ENCODE results near the gene FAT4.

The FAT4 gene

GRCh38 chr4:125316791-125317524, 2.2 kb downstream of the FAT4 start:
- no peak for DNase-seq (ENCODE audit: low read depth)

- DNase-seq (ENCODE audit: low read depth) = no peak
Observed at GRCh38 chr4:125317525-125317877, 2.7 kb downstream of the FAT4 start.

GRCh38 chr4:125319311-125319710, 4.6 kb downstream of the FAT4 start:
- no peak for DNase-seq (ENCODE audit: low read depth)

- no peak for DNase-seq (ENCODE audit: low read depth)
Observed at GRCh38 chr4:125321709-125322365, 7.1 kb downstream of the FAT4 start.

- no peak for DNase-seq (ENCODE audit: low read depth)
Observed at GRCh38 chr4:125322366-125322730, 7.6 kb downstream of the FAT4 start.

- DNase-seq (ENCODE audit: low read depth) = no peak
Observed at GRCh38 chr4:125323654-125324053, 8.9 kb downstream of the FAT4 start.

- no peak for DNase-seq (ENCODE audit: low read depth)
Observed at GRCh38 chr4:125325733-125326132, 11.0 kb downstream of the FAT4 start.

- DNase-seq (ENCODE audit: low read depth) = no peak
Observed at GRCh38 chr4:125331116-125331515, 16.4 kb downstream of the FAT4 start.

GRCh38 chr4:125334926-125335325, 20.2 kb downstream of the FAT4 start:
- DNase-seq (ENCODE audit: low read depth) = no peak

GRCh38 chr4:125338814-125339213, 24.1 kb downstream of the FAT4 start:
- DNase-seq (ENCODE audit: low read depth) = no peak

- no peak for DNase-seq (ENCODE audit: low read depth)
Observed at GRCh38 chr4:125344198-125344597, 29.4 kb downstream of the FAT4 start.

GRCh38 chr4:125346616-125347015, 31.9 kb downstream of the FAT4 start:
- DNase-seq (ENCODE audit: low read depth) = no peak

GRCh38 chr4:125350470-125351135, 35.8 kb downstream of the FAT4 start:
- DNase-seq (ENCODE audit: low read depth) = no peak

GRCh38 chr4:125352521-125352920, 37.8 kb downstream of the FAT4 start:
- no peak for DNase-seq (ENCODE audit: low read depth)

- DNase-seq (ENCODE audit: low read depth) = no peak
Observed at GRCh38 chr4:125353131-125353530, 38.4 kb downstream of the FAT4 start.

GRCh38 chr4:125355791-125356190, 41.0 kb downstream of the FAT4 start:
- DNase-seq (ENCODE audit: low read depth) = no peak

- DNase-seq (ENCODE audit: low read depth) = no peak
Observed at GRCh38 chr4:125357675-125358074, 42.9 kb downstream of the FAT4 start.

- no peak for DNase-seq (ENCODE audit: low read depth)
Observed at GRCh38 chr4:125358453-125358852, 43.7 kb downstream of the FAT4 start.

GRCh38 chr4:125359363-125359762, 44.6 kb downstream of the FAT4 start:
- DNase-seq (ENCODE audit: low read depth) = no peak

GRCh38 chr4:125359960-125360634, 45.3 kb downstream of the FAT4 start:
- DNase-seq (ENCODE audit: low read depth) = no peak

- no peak for DNase-seq (ENCODE audit: low read depth)
Observed at GRCh38 chr4:125360727-125361126, 46.0 kb downstream of the FAT4 start.
